DOHH2 (cell line): ENCODE data around the gene DENND1A.

Source experiments
- H3F3A ChIP-seq: fragments of 200-600 bp; sonication (generic), shearing (Covaris generic); 2 replicates; pipeline ENCODE4 v1.6.0; 2016; ENCODE audit warnings: antibody characterized with exemption, mild to moderate bottlenecking; ENCODE audit not compliant: control insufficient read depth, insufficient read depth
- H3K27ac ChIP-seq: fragments of 200-600 bp; sonication (generic); 2 replicates; pipeline ENCODE4 v1.5.1; 2014; ENCODE audit warnings: low read depth, mild to moderate bottlenecking, low read length, moderate library complexity
- H3K27me3 ChIP-seq: fragments of 200-600 bp; sonication (generic); 2 replicates; pipeline ENCODE4 v1.6.1; 2014; ENCODE audit warnings: mild to moderate bottlenecking, low read length, mixed read lengths; ENCODE audit not compliant: control insufficient read depth
- H3K36me3 ChIP-seq: fragments of 200-600 bp; sonication (generic); 2 replicates; pipeline ENCODE4 v1.6.1; 2014; ENCODE audit warnings: mild to moderate bottlenecking, low read length, moderate library complexity, mixed read lengths; ENCODE audit not compliant: control insufficient read depth
- H3K4me1 ChIP-seq: fragments of 200-600 bp; sonication (generic); 2 replicates; pipeline ENCODE4 v1.6.1; 2014; ENCODE audit warnings: mild to moderate bottlenecking, low read length, mixed read lengths; ENCODE audit not compliant: control insufficient read depth
- H3K4me2 ChIP-seq: fragments of 200-600 bp; sonication (generic); 2 replicates; pipeline ENCODE4 v1.6.0; 2014; ENCODE audit warnings: mild to moderate bottlenecking, low read length, moderate library complexity
- H3K4me3 ChIP-seq: fragments of 200-600 bp; sonication (generic); 2 replicates; pipeline ENCODE4 v1.5.1; 2014; ENCODE audit warnings: mild to moderate bottlenecking, low read length, mixed read lengths
- H3K79me2 ChIP-seq: fragments of 200-600 bp; sonication (generic); 2 replicates; pipeline ENCODE4 v1.6.1; 2014; ENCODE audit warnings: mild to moderate bottlenecking, low read length, mixed read lengths; ENCODE audit not compliant: control insufficient read depth
- H3K9me2 ChIP-seq: fragments of 200-600 bp; sonication (generic); replicated peaks from 2 replicates; pipeline ENCODE4 v1.6.1; 2014; ENCODE audit warnings: mild to moderate bottlenecking, low read length, mixed read lengths; ENCODE audit not compliant: control insufficient read depth
- H3K9me3 ChIP-seq: fragments of 200-600 bp; sonication (generic); 2 replicates; pipeline ENCODE4 v1.6.1; 2014; ENCODE audit warnings: antibody characterized with exemption, low read length, mixed read lengths; ENCODE audit not compliant: control insufficient read depth, insufficient read depth
- H4K20me1 ChIP-seq: fragments of 200-600 bp; sonication (generic); 2 replicates; pipeline ENCODE4 v1.6.0; 2014; ENCODE audit warnings: low read depth, mild to moderate bottlenecking, antibody characterized with exemption, low read length, moderate library complexity; ENCODE audit not compliant: control insufficient read depth, insufficient read depth
- CTCF ChIP-seq: fragments of 200-600 bp; sonication (generic); IDR thresholded peaks from one replicate; pipeline ENCODE4 v1.5.1; 2014; ENCODE audit warnings: antibody characterized with exemption, mild to moderate bottlenecking, low read depth, low read length; ENCODE audit not compliant: poor library complexity, severe bottlenecking
- EZH2phosphoT487 ChIP-seq: fragments of 200-600 bp; sonication (generic); IDR thresholded peaks from 2 replicates; pipeline ENCODE4 v1.6.1; 2017; ENCODE audit warnings: borderline replicate concordance, mild to moderate bottlenecking, antibody characterized with exemption, low read length, moderate library complexity, mixed read lengths

DENND1A gene

GRCh38 chr9:123814496-123814895, 115.4 kb downstream of the DENND1A start:
- H3K4me3 ChIP-seq = no peak overlapping the region
- no peaks in the 10 kb centered on the region for H3K9me3 ChIP-seq
- no peak for TF ChIP-seq EZH2phosphoT487
- no peak for TF ChIP-seq CTCF

DNA sequence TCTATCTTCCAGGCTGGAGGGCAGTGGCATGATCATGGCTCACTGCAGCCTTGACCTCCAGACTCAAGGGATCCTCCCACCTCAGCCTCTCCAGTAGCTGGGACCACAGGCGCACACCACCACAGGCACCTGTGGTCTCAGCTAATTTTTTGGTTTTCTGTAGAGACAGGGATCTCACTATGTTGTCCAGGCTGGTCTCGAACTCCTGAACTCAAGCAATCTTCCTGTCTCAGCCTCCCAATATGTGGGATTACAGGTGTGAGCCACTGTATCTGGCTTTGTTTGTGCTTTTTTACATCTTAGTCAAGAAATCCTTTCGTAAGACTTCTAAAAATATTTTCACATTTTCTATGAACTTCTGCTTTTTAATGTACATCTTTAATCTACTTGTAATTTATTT, 116.9 kb downstream of the DENND1A start:
- H3K27me3 ChIP-seq = no peaks in the 10 kb centered on the region
- H4K20me1 ChIP-seq = no peaks in the 10 kb centered on the region
- no peaks in the 10 kb centered on the region for H3K9me3 ChIP-seq
- no peaks in the 10 kb centered on the region for H3K36me3 ChIP-seq
- no peak overlapping the region for H3K4me2 ChIP-seq
- TF ChIP-seq CTCF = no peak
- TF ChIP-seq EZH2phosphoT487 = no peak
- H3F3A ChIP-seq = no peaks in the 10 kb centered on the region
- no peak overlapping the region for H3K27ac ChIP-seq
- no peaks in the 10 kb centered on the region for H3K9me2 ChIP-seq
- peaks cover 3% of the 10 kb centered on the region; the same call in 1 of the 2 replicates for H3K79me2 ChIP-seq
- peaks cover 12% of the 10 kb centered on the region for H3K4me1 ChIP-seq
- H3K4me3 ChIP-seq = no peak overlapping the region

More at GRCh38 chr9:123814496-123814895, 115.4 kb downstream of the DENND1A start:
- Histone ChIP-seq H3K79me2 (peaks cover 3% of the 10 kb centered on the region; the same call in 1 of the 2 replicates), H4K20me1 (no peaks in the 10 kb centered on the region), H3K36me3 (no peaks in the 10 kb centered on the region), H3K4me2 (no peak overlapping the region), H3K27me3 (no peaks in the 10 kb centered on the region), H3K9me2 (no peaks in the 10 kb centered on the region), H3F3A (no peaks in the 10 kb centered on the region), H3K4me1 (peaks cover 12% of the 10 kb centered on the region), H3K27ac (no peak overlapping the region)

GRCh38 chr9:123807251-123807650, 122.7 kb downstream of the DENND1A start:
- Histone ChIP-seq H3K36me3 (no peaks in the 10 kb centered on the region), H3K27ac (no peak overlapping the region), H3K4me3 (no peak overlapping the region), H3K9me2 (no peaks in the 10 kb centered on the region), H3K4me1 (no peaks in the 10 kb centered on the region), H3K9me3 (no peaks in the 10 kb centered on the region), H3F3A (no peaks in the 10 kb centered on the region), H3K79me2 (no peaks in the 10 kb centered on the region), H4K20me1 (no peaks in the 10 kb centered on the region), H3K27me3 (no peaks in the 10 kb centered on the region), H3K4me2 (no peak overlapping the region)
- TF ChIP-seq CTCF = no peak
- TF ChIP-seq EZH2phosphoT487 = no peak
